ENCODE results near the gene IGFBPL1. TPM values are rescaled to one million over a fixed set of nuclear protein-coding genes. Genes with fewer than 3 reads are reported as not detected.

Gene IGFBPL1
- total RNA-seq, 4 donors from 2014 or later: 1.6 to 3.2 (median 2.5) TPM

DNA sequence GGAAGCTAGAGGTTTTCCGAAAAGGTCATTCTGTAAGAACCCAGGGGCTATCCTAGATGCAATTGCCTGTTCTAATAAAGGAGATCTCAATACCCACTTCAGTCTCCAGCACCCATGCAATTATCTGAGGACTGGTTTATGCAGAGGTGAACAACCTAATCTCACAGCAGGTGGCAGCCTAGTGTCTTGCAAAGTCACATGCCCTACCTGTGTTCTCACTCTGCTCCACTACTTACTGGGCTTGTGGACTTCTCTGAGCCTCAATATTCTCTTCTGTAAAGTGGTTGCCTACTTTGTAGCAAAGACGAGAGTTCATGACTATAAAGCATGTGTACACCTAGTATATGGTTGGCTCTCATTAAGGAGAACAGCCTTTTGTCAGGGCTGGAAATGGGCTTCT is 52.8 kb downstream of the IGFBPL1 start:
- whole genome bisulfite sequencing, 2 donors (ENCODE audit: low coverage in 1 of 2): 67% methylated on average over 1 of the region's 2 CpGs; no CpG with 5 or more reads in 1 of the 2 donors
- peak; percentile 63 for ATAC-seq

DNA sequence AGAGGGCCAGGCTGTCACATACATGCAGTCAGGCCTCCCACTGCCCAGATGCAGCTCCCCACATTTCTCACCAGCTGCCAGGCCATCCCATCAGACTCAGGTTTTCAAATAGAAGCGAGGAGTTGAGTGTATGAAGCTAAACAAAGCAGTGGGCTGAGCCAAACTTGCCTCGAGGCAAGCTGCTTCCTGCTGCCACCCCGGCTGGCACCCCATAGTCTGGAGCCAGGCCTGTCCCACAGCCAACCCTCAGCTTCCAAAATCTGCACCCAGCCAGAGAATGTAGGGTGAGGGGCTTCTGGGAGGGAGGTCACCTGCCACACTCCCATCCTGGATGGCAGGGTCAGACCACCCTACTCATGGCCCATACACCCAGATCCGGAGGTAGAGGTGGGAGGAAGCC is 54.1 kb downstream of the IGFBPL1 start:
- ATAC-seq: no peak
- Histone ChIP-seq H3K4me1 (no peaks in the 10 kb centered on the region), H3K27me3 (no peaks in the 10 kb centered on the region), H3K4me3 (no peak overlapping the region), H3K27ac (no peak overlapping the region), H3K9me3 (no peaks in the 10 kb centered on the region), H3K36me3 (no peaks in the 10 kb centered on the region)
- TF ChIP-seq POLR2A (IDR thresholded peaks at IDR 0.05): no peak
- no peak for TF ChIP-seq POLR2AphosphoS5 (IDR thresholded peaks at IDR 0.05)
- no peak for TF ChIP-seq EP300 (IDR thresholded peaks at IDR 0.05)
- TF ChIP-seq, protein P1, sequence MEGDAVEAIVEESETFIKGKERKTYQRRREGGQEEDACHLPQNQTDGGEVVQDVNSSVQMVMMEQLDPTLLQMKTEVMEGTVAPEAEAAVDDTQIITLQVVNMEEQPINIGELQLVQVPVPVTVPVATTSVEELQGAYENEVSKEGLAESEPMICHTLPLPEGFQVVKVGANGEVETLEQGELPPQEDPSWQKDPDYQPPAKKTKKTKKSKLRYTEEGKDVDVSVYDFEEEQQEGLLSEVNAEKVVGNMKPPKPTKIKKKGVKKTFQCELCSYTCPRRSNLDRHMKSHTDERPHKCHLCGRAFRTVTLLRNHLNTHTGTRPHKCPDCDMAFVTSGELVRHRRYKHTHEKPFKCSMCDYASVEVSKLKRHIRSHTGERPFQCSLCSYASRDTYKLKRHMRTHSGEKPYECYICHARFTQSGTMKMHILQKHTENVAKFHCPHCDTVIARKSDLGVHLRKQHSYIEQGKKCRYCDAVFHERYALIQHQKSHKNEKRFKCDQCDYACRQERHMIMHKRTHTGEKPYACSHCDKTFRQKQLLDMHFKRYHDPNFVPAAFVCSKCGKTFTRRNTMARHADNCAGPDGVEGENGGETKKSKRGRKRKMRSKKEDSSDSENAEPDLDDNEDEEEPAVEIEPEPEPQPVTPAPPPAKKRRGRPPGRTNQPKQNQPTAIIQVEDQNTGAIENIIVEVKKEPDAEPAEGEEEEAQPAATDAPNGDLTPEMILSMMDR (IDR thresholded peaks at IDR 0.05): no peak
- 80 to 100% methylated on average over 1 of the region's 4 CpGs for WGBS, 2 donors (ENCODE audit: low coverage in 1 of 2)

More for the DNA sequence above, 52.8 kb downstream of the IGFBPL1 start:
- Histone ChIP-seq H3K36me3 (no peaks in the 10 kb centered on the region), H3K9me3 (no peaks in the 10 kb centered on the region), H3K4me3 (no peak overlapping the region), H3K4me1 (peaks cover 0 to 6% (median 0%) of the 10 kb centered on the region in 3 donors), H3K27ac (no peak overlapping the region), H3K27me3 (no peaks in the 10 kb centered on the region)
- TF ChIP-seq, protein P1 (IDR thresholded peaks at IDR 0.05): peak in 3 of 4 experiments; percentile 59 to 64 (median 63)
- no peak for TF ChIP-seq POLR2AphosphoS5 (IDR thresholded peaks at IDR 0.05)

DNA sequence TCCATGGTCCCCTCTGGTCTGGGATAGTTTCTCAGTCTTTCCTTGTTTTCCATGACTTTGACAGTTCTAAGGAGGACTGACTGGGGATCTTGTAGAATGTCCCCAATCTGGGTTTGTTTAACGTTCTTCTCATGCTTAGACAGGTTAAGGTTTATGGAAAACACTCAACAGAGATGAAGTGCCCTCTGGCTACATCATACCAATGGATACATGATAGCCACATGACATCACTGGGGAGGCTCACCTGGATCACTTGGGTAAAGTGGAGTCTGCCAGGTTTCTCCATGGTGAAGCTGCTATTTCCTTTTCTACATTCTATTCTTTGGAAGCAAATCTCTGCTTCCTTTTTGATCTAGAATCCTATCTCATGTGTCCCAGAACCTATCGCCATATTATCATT is 55.5 kb downstream of the IGFBPL1 start:
- no peak for ATAC-seq
- H3K36me3 ChIP-seq: no peaks in the 10 kb centered on the region
- WGBS, 2 donors (ENCODE audit: low coverage in 1 of 2): 50 to 74% methylated on average over 1 to 2 of the region's 2 CpGs
- H3K27me3 ChIP-seq: no peaks in the 10 kb centered on the region
- no peak overlapping the region for H3K27ac ChIP-seq
- H3K4me1 ChIP-seq: peaks cover 0 to under 1% (median 0%) of the 10 kb centered on the region in 3 donors
- H3K9me3 ChIP-seq: no peaks in the 10 kb centered on the region
- TF ChIP-seq POLR2AphosphoS5 (IDR thresholded peaks at IDR 0.05) (no peak), POLR2A (IDR thresholded peaks at IDR 0.05) (no peak), EP300 (IDR thresholded peaks at IDR 0.05) (no peak)
- TF ChIP-seq, protein P1 (IDR thresholded peaks at IDR 0.05): no peak
- no peak overlapping the region for H3K4me3 ChIP-seq

DNA sequence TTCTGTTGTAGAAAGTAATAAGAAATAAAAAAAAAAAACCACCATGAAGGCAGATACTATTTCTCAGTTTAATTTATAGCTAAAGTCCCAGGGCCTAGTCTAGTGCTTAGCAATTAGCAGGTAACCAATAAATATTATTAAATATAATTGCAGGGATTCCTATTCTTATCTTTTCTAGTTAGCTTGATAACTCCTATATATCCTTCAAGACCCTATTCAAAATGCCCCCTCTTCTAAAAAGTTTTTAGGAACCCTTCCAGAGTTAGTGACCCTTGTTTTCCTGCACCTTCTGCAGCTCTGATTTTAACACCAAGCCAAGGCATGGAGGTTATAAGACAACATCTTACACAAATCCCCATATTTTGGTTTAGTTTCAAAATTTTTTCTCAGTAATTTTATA is 56.4 kb downstream of the IGFBPL1 start:
- Histone ChIP-seq H3K36me3 (no peaks in the 10 kb centered on the region), H3K27me3 (no peaks in the 10 kb centered on the region), H3K9me3 (no peaks in the 10 kb centered on the region), H3K4me3 (no peak overlapping the region), H3K27ac (no peak overlapping the region), H3K4me1 (peaks cover 0 to 9% (median 0%) of the 10 kb centered on the region in 3 donors)
- ATAC-seq: no peak
- TF ChIP-seq, protein P1 (IDR thresholded peaks at IDR 0.05): no peak
- TF ChIP-seq EP300 (IDR thresholded peaks at IDR 0.05) (no peak), POLR2AphosphoS5 (IDR thresholded peaks at IDR 0.05) (no peak), POLR2A (IDR thresholded peaks at IDR 0.05) (no peak)

DNA sequence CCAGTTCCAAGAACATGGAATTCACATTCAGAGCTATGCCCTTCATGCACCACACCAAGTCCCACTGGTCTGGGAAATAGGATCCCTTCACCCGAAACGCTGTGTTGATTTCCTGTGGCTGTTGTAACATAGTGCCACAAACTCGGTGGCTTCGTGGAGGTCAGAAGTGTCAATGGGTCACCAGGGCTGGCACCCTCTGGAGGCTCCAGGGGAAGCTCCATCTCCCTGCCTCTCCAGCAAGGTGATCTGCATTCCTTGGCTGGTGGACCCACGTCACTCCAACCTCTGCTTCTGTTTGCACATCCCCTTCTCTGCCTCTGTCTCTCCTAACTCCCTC is 60.7 kb downstream of the IGFBPL1 start:
- Histone ChIP-seq H3K4me3 (no peak overlapping the region), H3K9me3 (no peaks in the 10 kb centered on the region), H3K27me3 (no peaks in the 10 kb centered on the region), H3K4me1 (peaks cover 0 to 27% (median 4%) of the 10 kb centered on the region in 3 donors), H3K36me3 (no peaks in the 10 kb centered on the region), H3K27ac (peak overlapping the region in 1 of 4 donors; percentile 28)
- WGBS, 2 donors (ENCODE audit: low coverage in 1 of 2): 74% methylated on average over 4 of the region's 5 CpGs; no CpG with 5 or more reads in 1 of the 2 donors
- ATAC-seq: no peak
- TF ChIP-seq POLR2AphosphoS5 (IDR thresholded peaks at IDR 0.05) (no peak), EP300 (IDR thresholded peaks at IDR 0.05) (no peak), POLR2A (IDR thresholded peaks at IDR 0.05) (no peak)
- TF ChIP-seq, protein P1 (IDR thresholded peaks at IDR 0.05): no peak

All from gastroesophageal sphincter (tissue), 4 donors.